ENCODE measurements around the gene CBLB. TPM values are rescaled to one million over a fixed set of nuclear protein-coding genes. Genes with fewer than 3 reads are reported as not detected.

The CBLB gene
- total and polyA plus RNA-seq, 9 of the 15 experiments (the other 6 are each of a cell fraction or from before 2014, with no cell fraction given): 1.8 to 8.1 (median 5.3) TPM

DNA sequence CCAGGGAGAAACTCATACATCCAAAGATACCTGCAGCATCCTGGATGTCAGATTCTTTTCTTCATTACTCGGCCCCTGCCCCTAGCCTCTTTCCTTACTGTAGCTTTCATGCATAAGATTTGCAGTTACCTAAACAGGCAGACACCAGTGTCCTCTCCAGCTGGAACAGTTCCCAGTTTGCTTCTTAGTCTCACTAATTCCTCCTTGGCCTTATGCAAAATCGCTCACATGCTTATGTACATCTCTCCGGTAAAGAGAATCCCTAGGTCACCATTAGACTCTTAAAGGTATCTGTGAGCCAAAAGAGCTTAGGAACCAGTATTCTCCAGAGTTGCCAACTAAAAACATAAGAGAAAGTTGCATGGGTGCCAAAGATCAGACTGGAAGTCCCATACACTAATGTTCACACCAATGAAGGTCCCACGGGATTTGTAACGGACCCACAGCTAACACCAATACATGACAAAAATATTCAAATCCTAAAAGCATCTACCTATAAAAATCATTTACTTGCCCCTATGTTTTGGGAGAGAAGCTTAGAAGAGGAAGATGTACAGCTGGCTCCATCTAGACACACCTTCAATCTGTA, 66.6 kb downstream of the CBLB start:
- Histone ChIP-seq H3K36me3 (ENCODE audit: control insufficient read depth, insufficient read depth, low read length) (no peaks in the 10 kb centered on the region), H3K4me3 (no peak overlapping the region), H3K9me3 (replicated peaks; ENCODE audit: control insufficient read depth, insufficient read depth, low read depth, low read length) (no peaks in the 10 kb centered on the region), H3K9me1 (ENCODE audit: control insufficient read depth, insufficient read depth, low read length) (no peaks in the 10 kb centered on the region), H3K4me1 (replicated peaks in 1 of 2; ENCODE audit: control insufficient read depth in 2 of 2, insufficient read depth in 2 of 2, low read length in 2 of 2) (no peaks in the 10 kb centered on the region; a peak in 2 of 5 replicates), H4K20me1 (replicated peaks; ENCODE audit: control insufficient read depth, insufficient read depth, low read length) (no peaks in the 10 kb centered on the region), H3K9ac (ENCODE audit: insufficient read depth in 1 of 2, low read depth in 2 of 2, low read length in 2 of 2) (no peak overlapping the region), H3K4me2 (ENCODE audit: insufficient read depth, low read length) (no peak overlapping the region), H3K27ac (ENCODE audit: extremely low read depth, low read depth, low read length) (no peak overlapping the region), H3K79me2 (ENCODE audit: control insufficient read depth, insufficient read depth, low read length) (no peaks in the 10 kb centered on the region), H2AFZ (ENCODE audit: low read depth, low read length) (no peak overlapping the region), H3K27me3 (ENCODE audit: control insufficient read depth in 2 of 2, insufficient read depth in 2 of 2, low read length in 2 of 2) (no peaks in the 10 kb centered on the region)
- CTCF ChIA-PET (ENCODE audit: low intra/inter-chr PET ratio): no interaction called here
- no peak for FAIRE-seq
- WGBS (ENCODE audit: insufficient coverage, low coverage, missing lambda C conversion rate): 58% methylated on average over 5 of the region's 5 CpGs
- no TSS peak for BruUV-seq (replicated peaks)
- DNase-seq (ENCODE audit: extremely low read depth in 1 of 4, low spot score in 3 of 4): no peak
- POLR2A ChIA-PET: no interaction called here
- no peak for ATAC-seq
- intact Hi-C loops (cut with micrococcal nuclease) (no loop called here), in situ Hi-C loops (cut with MboI) (no loop called here)
- no peak for TF ChIP-seq ZNF133 (CRISPR knock-in tag; IDR thresholded peaks at IDR 0.05)
- TF ChIP-seq, protein P1, sequence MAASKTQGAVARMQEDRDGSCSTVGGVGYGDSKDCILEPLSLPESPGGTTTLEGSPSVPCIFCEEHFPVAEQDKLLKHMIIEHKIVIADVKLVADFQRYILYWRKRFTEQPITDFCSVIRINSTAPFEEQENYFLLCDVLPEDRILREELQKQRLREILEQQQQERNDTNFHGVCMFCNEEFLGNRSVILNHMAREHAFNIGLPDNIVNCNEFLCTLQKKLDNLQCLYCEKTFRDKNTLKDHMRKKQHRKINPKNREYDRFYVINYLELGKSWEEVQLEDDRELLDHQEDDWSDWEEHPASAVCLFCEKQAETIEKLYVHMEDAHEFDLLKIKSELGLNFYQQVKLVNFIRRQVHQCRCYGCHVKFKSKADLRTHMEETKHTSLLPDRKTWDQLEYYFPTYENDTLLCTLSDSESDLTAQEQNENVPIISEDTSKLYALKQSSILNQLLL (CRISPR knock-in tag; IDR thresholded peaks at IDR 0.05; ENCODE audit: borderline replicate concordance): no peak
- TF ChIP-seq RB1 (IDR thresholded peaks at IDR 0.05; ENCODE audit: low read depth): no peak
- TF ChIP-seq ZNF232 (CRISPR knock-in tag; IDR thresholded peaks at IDR 0.05): no peak
- no peak for TF ChIP-seq CXXC5 (CRISPR knock-in tag; IDR thresholded peaks at IDR 0.05)
- no peak for TF ChIP-seq LEF1 (IDR thresholded peaks at IDR 0.05)
- TF ChIP-seq, protein P2, sequence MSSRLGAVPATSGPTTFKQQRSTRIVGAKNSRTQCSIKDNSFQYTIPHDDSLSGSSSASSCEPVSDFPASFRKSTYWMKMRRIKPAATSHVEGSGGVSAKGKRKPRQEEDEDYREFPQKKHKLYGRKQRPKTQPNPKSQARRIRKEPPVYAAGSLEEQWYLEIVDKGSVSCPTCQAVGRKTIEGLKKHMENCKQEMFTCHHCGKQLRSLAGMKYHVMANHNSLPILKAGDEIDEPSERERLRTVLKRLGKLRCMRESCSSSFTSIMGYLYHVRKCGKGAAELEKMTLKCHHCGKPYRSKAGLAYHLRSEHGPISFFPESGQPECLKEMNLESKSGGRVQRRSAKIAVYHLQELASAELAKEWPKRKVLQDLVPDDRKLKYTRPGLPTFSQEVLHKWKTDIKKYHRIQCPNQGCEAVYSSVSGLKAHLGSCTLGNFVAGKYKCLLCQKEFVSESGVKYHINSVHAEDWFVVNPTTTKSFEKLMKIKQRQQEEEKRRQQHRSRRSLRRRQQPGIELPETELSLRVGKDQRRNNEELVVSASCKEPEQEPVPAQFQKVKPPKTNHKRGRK (tag; IDR thresholded peaks at IDR 0.05): no peak
- no peak for TF ChIP-seq MEIS2 (IDR thresholded peaks at IDR 0.05; ENCODE audit: partially characterized antibody)
- no peak for TF ChIP-seq ZSCAN29 (IDR thresholded peaks at IDR 0.05)
- TF ChIP-seq JUND (IDR thresholded peaks at IDR 0.05; ENCODE audit: borderline replicate concordance, low read depth, low read length): no peak
- TF ChIP-seq JUND (tag; IDR thresholded peaks at IDR 0.05; ENCODE audit: borderline replicate concordance, low read depth, low read length): no peak
- no peak for TF ChIP-seq STAG1 (CRISPR knock-in tag; IDR thresholded peaks at IDR 0.05; ENCODE audit: borderline replicate concordance)
- no peak for TF ChIP-seq ATF1 (CRISPR knock-in tag; IDR thresholded peaks at IDR 0.05)
- TF ChIP-seq ATF1 (tag; IDR thresholded peaks at IDR 0.05): no peak
- no peak for TF ChIP-seq TCFL5 (CRISPR knock-in tag; conservative IDR thresholded peaks at IDR 0.05)

All from K562 (cell line).